T-helper 1 cell (primary cell): ENCODE data around the gene GPRIN1.

ENCODE experiments used
- DNase-seq, 5 donors: peaks; one replicate each; pipeline ENCODE4 v3.0.0-alpha.2; 2012 to 2020
- total RNA-seq, 4 donors: gene quantifications; one replicate each; lab custom pipeline; 2026; lab: John Stamatoyannopoulos, UW

The GPRIN1 gene
- 0.54 to 1.3 (median 1.1) reads per million in 4 donors for total RNA-seq

- peak in 4 of 5 donors; percentile 17 to 51 (median 34) for DNase-seq
Observed at GRCh38 chr5:176609724-176610434, at the start of gene GPRIN1. Gene GPRIN1, minus strand, starts transcription at chr5:176610156. Its CDS starts 10,322 bp downstream, at chr5:176599834.

GRCh38 chr5:176659512-176659839 lies 49.5 kb upstream of the GPRIN1 start:
- no peak for DNase-seq

DNA sequence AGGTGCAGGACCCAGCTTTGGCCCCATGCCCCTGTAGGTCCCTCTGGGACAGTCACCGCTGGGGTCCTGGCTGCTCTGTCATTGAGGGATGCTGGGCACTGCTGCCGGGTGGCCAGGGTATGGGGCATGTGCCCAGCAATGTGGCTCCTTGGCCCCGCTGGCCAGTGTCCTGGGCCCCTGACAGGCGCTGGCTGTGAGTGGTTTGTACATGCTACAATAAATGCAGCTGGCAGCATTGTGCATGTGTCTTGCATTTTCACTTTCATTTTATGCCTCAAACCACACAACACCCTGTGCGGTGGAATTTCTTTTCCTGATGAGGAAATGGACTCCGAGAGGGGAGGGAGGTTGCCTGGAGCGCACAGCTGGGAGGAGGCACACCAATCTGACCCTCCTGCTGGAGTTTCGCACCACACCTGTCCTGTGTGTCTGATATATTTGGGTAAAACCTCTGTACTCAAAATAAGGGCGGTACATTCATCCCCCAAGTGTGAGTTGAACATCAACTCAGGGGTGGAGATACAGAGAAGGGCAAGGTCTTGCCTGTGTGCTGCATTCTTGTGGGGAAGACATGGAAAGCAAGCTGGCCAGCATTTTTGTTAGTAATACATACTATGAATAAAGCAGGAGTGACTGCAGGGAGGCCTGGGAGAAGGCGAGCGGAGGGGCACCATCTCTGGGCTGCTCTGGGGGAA lies 49.0 kb upstream of the GPRIN1 start:
- peak in 1 of 5 donors; percentile 37 for DNase-seq

DNA sequence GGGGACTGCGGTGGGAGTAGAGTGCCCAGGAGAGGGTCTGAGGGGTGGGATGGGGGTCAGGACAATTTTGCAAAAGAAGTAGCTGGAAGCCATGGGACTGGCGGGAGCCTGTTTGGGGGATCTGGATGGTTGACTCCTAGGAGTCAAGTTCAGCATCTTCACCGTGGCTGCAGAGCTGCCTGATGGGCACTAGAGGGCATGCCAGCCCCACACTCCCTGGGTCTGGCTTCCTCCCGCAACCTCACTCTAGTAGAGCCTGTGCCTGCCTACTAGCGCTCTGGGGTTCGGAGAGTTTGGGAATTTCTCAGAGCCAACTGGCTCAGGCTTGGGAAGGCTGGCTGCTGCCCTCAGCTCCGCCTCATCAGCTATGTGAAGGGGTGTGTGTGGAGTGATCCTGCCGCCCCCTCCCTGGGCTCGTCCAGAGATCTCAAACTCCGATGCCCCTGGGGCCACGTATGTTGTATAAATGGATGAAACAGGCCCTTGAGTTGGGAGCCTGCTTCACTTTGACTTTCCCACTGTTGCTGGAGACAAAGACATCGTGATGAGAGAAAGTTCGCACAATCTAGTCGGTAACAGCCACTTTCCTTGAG lies 48.1 kb upstream of the GPRIN1 start:
- DNase-seq, result peak in 4 of 5 donors; percentile 49 to 59 (median 50)

- no peak for DNase-seq
Observed at GRCh38 chr5:176656467-176656990, 46.6 kb upstream of the GPRIN1 start.

GRCh38 chr5:176654856-176655255 lies 44.9 kb upstream of the GPRIN1 start:
- no peak for DNase-seq

GRCh38 chr5:176653401-176654385 lies 43.7 kb upstream of the GPRIN1 start:
- DNase-seq, result peak in 1 of 5 donors; percentile 43

GRCh38 chr5:176652136-176652535 lies 42.2 kb upstream of the GPRIN1 start:
- no peak for DNase-seq

DNA sequence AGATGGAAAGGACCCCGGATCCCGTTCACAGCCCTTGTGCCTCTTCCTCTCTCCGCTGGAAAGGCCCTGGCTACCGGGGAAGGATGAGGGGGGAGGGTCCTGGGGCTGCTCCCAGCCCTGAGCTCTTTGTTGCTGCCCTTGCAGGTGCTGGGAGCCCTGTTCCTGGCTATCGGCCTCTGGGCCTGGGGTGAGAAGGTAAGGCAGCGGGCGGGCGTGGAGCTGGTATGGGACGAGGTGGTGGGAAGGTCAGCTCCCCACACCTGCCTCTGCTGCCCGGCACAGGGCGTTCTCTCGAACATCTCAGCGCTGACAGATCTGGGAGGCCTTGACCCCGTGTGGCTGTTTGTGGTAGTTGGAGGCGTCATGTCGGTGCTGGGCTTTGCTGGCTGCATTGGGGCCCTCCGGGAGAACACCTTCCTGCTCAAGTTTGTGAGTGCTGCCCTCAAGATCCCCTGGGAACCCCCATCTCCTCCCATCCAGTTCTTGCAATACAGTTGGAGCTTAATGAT lies 41.6 kb upstream of the GPRIN1 start:
- DNase-seq, result no peak

- no peak for DNase-seq
Observed at GRCh38 chr5:176650354-176650884, 40.5 kb upstream of the GPRIN1 start.

DNA sequence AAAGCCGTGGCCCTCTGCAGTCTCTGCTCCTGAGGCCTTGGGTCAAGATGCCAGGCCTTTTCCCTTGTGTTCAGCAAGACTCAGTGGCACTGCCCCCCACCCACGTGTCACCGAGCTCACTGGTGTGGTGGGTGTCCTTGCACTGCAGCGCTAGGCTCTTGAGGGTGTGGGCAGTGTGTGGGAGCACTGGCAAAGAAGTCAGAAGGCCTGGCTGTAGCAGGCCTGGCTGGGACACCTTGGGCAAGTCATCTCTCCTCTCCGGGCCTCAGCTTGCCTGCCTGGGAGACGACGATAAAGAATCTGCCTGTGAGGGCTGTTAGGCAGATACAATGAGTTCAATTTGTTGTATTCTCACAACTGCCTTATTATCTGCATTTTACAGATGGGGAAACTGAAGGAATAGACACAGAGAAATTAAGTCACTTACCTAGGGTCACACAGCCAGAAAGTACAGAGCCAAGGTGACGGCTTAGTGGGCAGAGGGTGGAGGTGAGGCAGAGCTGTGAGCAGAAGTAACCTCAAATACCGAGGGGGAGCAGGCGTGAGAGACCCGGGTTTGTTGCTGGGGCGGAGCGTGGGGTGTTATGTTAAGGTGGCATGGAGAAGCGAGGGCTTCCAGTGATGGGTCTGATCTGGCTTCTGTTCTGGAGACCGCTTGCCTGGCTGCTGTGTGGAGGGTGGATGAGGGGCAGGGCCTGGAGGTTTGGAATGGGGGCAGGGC lies 38.7 kb upstream of the GPRIN1 start:
- peak in 1 of 5 donors; percentile 23 for DNase-seq

- no peak for DNase-seq
Observed at GRCh38 chr5:176647843-176648473, 38.0 kb upstream of the GPRIN1 start.

DNA sequence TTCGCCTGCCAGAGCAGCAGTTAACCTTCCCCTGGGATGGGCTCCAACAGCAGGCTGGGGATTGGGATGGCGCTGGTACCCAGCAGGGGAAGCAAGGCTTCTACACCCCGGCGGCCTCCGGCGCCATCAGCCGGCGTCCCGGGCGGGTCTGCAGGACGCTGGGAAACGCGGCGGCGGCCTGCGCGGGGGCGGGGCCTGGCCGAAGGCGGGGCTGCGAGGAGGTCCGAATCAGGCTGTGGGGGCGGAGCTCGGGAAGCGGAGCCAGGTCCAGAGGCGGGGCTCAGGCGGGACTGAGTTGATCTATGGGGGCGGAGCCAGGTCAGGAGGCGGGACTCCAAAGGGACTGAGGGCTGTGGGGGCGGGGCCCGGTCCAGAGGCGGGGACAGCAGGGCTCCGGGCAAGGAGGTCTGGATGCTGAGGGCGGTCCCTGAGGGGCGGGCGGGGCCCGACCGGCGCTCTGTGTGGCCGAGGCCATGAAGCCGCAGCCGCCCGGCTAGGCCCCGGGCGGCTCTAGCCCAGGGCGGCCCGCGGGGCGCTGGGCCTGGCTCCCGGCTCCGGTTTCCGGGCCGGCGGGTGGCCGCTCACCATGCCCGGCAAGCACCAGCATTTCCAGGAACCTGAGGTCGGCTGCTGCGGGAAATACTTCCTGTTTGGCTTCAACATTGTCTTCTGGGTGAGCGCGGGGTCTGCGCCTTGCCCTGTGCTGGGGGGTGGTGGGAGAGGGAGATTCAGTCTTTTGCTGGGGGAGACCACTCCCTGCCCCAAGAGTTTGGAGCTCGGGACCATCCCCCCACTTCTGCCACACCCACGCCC lies 37.3 kb upstream of the GPRIN1 start, which contains the start of gene TSPAN17:
Gene TSPAN17 (plus strand): TSS at position 455 of the 813 bp plus-strand sequence. CDS start 132 bp downstream, at position 587.
- DNase-seq, result peak; percentile 95 to 99 (median 98)

DNA sequence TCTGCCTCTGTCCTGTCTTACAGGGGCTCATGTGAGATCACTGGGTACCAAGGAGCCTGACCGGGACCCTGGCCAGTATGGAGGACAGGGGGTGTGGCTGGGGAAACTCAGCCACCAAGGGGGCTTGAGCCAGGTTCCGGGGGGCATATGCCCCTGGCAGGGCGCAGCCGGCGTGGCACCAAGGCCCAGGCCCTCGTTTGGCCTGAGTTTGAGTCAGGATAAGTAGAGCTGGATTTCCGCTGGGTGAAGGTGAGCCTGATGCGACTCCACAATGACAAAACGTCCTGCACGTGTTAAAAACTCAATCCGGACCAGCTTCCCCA lies 36.7 kb upstream of the GPRIN1 start:
- no peak for DNase-seq

- DNase-seq, result no peak
Observed at GRCh38 chr5:176646049-176646706, 36.2 kb upstream of the GPRIN1 start.

- DNase-seq, result no peak
Observed at GRCh38 chr5:176644878-176645670, 35.1 kb upstream of the GPRIN1 start.

DNA sequence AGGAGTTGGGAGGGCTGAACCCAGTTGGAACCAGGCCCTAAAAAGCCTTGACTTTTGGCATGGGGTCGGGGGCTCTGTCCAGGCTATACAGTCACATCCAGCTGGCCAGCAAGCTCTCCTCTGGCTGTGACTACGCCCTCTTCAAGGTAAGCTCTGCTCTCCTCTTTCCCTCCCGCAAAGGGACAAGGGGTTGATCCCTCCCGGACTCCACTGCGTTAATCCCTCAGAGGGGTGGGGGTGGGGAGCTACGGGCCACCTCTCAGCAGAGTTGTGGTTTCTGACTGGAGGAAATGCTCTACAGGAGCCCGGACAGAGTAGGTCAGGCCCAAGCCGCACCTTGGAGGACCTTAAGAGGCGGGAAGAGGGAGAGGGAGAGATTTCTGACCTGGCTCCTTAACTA lies 34.3 kb upstream of the GPRIN1 start:
- DNase-seq, result no peak

GRCh38 chr5:176643491-176644219 lies 33.7 kb upstream of the GPRIN1 start:
- no peak for DNase-seq
